NCI-H748 (cell line): ENCODE measurements around the gene RPL15.

Source experiments
- DNase-seq: peaks from one replicate; lab custom pipeline; 2025; ENCODE audit not compliant: unreplicated experiment; lab: John Stamatoyannopoulos, UW

RPL15 gene

DNA sequence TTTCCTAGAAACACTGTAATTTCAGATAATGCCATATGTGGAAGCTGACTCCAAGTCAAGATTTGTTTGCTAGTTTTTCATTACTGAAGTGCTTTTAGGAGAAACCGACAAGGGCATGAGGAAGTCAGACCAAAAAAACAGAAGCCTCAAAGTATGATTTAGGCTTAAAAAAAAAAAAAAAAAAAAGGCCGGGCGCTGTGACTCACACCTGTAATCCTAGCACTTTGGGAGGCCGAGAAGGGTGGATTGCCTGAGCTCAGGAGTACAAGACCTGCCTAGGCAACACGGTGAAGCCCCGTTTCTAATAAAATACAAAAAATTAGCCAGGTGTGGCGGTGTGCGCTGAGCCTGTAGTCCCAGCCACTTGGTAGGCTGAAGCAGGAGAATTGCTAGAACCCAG lies 11.6 kb downstream of the RPL15 start:
- DNase-seq = no peak

GRCh38 chr3:23931597-23931996 lies 14.7 kb downstream of the RPL15 start:
- DNase-seq = no peak

DNA sequence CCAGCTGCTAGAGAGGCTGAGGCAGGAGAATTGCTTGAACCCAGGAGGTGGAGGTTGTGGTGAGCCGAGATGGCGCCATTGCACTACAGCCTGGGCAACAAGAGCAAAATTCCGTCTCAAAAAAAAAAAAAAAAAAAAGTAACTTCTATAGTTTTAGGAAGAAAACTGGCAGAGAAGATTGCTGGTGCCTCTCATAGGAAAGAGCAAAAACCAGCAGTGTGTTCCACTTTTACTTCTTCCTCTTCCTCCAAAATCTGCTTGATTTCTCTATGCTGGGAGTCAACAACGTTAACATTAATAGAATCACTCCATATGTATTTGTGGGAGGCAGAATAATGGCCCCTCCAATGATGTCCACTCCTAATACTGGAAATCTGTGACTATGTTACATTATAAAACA lies 15.6 kb downstream of the RPL15 start:
- no peak for DNase-seq

DNA sequence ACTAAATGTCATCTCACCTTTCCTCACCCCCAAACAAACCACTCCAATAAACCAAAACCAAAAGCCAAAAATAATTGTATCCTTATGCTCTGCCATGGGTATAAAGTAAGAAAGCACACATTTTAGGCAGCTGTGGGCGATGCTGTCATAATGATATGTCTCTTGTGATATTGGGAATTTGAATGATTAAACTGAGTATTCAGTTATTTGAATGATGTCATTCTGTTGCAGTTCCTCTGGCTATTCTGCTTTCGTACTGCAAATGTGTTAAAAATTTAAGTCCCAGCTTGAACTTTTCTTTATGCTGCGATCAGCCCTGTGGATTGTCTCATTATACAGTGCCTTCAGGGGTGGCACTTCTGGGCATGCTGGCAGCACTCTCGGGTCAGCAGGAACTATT lies 17.3 kb downstream of the RPL15 start:
- no peak for DNase-seq

- DNase-seq = no peak
Observed at GRCh38 chr3:23937296-23937695, 20.4 kb downstream of the RPL15 start.

DNA sequence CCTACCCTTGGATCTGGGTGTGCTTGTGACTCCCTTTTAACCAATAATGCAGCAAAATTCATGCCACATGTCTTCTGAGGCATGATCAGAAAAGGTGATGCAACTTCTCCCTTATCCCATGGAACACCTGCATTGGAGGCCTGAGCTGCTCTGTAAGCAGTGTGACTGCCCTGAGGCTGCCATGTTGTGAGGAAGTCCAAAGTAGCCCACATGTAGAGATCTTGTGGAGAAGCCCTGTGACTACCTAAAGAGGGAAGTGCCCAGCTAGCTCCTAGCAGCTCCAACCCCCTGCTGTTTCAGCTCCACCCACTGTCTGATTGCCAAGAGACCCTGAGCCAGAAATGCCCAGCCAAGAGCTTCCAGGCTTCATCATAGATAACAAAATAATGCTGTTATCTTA lies 21.8 kb downstream of the RPL15 start:
- no peak for DNase-seq

- DNase-seq = no peak
Observed at GRCh38 chr3:23940775-23941174, 23.8 kb downstream of the RPL15 start.

DNA sequence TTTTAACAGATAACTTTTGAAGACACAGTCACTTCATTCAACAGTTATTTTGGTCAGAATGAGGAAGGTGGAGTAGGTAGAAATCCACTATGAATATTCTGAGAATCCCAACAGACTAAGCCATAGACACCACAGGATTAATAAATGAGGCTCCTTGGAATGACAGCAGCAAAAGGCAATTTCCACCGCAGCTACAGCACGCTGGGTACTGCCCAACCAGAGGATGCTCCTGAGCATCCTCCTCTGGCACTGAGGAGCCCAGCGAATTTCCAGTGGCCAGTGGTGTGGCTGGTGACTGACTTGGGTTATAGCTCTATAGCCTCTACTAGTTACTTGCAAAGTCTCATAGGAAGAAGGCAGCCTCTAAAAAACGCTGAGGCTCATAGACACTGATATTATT lies 24.5 kb downstream of the RPL15 start:
- no peak for DNase-seq

DNA sequence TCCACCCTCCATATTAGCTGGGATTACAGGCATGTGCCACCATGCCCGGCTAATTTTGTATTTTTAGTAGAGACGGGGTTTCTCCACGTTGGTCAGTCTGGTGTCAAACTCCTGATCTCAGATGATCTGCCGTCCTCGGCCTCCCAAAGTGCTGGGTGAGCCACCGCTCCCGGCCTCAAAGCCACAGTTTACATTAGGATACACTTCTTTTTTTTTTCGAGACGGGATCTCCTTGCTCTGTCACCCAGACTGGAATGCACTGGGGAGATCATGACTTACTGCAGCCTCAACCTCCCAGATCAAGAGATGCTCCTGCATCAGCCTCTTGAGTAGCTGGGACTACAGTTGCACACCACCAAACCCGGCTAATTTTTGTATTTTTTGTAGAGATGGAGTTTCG lies 25.6 kb downstream of the RPL15 start:
- DNase-seq = no peak

DNA sequence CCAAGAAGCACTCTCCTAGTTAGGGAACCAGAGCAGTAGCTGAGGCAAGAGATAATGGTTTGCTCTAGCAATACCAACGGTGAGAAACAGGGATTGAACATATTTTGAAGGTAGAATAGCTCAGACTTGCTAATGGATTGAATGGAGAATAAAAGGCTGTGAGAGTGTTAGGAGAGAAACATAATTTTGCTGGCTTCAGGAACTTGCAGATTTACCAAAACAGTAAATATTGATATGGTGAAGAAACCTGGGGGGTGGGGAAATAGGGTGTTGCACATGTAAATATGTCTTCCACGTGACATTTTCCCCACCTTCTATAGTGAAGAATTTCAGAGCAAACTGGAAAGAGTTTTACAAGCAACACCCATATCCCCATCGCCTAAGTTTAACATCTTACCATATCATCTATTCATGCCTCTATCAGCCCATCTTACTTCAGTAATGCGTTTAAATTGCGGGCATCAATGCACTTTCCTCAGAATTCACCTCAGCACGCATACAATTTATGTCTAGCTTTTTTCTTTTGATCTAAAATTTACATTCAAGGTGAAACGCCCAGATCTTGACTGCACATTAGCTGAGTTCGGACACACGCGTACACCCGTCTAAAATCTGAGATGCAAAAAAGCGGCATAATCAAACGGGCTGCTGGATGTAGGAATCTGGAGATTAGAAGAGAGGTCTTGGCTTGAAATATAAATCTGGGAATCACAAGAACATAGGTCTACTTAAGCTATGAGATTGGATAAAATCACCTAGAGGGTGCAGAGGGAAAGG lies 27.3 kb downstream of the RPL15 start:
- peak; percentile 27 for DNase-seq

- peak; percentile 85 for DNase-seq
Observed at GRCh38 chr3:23944861-23945662, 28.1 kb downstream of the RPL15 start, which contains the start of gene NR1D2. Gene NR1D2 (plus strand): TSS chr3:23945286. CDS start chr3:23945579, 293 bp downstream.

- DNase-seq = no peak
Observed at GRCh38 chr3:23945663-23945912, 28.7 kb downstream of the RPL15 start.

DNA sequence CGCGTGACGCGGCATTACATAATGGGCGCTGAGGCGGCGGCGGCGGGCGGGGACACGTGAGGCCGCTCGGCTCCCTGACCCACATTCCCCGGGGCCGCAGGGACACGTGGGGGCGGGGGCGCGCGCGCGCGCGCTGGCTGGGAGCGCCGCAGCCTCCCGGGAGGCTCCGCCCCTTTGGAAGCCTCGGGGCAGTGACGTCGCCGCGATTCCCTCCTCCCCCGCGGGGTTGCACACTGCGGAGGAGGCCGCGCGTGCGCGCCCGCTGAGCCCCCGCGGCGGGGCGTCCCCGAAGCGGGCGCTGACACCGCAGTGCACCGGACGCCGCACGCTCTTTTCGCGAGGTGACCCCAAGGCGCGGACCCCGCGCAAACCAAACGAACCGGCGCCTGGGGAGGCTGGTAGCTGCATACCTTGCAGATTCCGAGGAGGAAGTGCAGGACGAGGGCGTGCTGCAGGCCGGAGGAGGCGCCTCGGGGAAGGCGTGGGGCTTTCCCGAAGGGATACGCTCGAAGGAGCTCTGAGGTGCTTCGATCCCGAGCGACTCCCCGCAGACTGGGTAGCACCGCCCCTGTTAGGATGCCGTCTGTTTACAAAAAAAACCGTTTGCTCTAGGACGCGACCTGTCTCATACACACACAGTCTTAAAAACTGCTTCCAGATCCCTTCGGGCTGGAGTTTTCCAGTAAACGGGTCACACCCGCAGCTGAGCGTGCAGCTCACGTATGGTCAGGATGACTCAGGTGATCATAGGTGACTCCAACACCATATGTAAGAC lies 29.2 kb downstream of the RPL15 start:
- DNase-seq = peak; percentile 95

- DNase-seq = no peak
Observed at GRCh38 chr3:23948761-23949160, 31.8 kb downstream of the RPL15 start.

DNA sequence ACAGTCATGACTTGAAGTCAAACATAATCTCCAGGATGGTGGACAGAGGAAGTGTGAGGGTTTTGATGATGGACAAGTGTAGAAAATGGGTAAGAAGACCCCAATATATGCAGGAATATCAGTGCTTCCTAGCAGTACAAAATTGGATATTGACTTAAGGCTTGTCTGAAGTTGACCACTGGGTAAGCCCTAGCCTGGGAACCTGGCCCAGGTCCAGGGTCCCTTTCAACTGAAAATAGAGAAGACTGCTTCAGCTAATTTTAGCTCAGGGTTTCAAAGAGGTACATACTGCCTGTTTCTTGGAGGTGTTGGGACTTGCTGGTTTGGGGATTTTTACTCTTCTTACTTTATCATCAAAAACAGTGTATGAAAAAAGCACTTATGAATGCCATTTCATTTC lies 32.9 kb downstream of the RPL15 start:
- DNase-seq = peak; percentile 34

GRCh38 chr3:23950293-23950692 lies 33.4 kb downstream of the RPL15 start:
- DNase-seq = no peak

GRCh38 chr3:23952646-23953045 lies 35.7 kb downstream of the RPL15 start:
- no peak for DNase-seq

DNA sequence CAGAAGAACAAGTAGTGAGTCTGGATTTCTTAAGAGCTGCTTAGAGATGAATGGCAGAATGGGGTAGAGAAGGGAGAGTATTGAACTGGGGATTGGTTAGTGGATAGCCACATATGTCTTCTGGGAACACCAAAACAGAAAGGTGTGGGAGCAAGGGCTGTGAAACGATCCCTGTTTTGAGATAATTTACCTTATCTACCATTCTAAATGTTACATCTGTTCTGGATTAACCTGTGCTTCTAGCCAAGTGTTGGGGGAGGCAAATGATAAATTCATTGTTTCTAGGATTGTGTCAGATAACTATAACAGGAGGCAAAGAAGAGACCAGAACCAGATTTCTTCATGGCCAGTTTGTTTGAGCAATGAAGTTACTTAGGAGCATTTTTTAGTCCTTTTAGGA lies 36.6 kb downstream of the RPL15 start:
- DNase-seq = no peak

DNA sequence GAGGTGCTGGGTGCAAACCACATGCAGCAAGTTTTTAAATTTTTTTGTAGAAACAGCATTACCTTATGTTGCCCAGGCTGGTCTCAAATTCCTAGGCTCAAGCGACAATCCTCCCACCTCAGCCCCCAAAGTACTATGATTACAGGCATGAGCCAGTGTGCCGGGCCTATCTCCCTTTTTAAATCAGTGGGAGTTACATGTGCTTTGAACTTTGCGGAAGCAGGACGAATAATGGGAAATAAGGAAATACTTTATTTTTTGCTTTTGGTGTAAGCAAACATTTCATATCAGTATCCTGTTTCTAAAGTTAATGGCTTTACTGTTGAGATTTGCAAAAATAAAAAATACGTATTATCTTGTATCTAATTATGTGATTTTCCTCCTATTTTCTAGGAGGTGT lies 37.2 kb downstream of the RPL15 start:
- DNase-seq = no peak

GRCh38 chr3:23956701-23957100 lies 39.8 kb downstream of the RPL15 start:
- no peak for DNase-seq

- no peak for DNase-seq
Observed at GRCh38 chr3:23959135-23959900, 42.4 kb downstream of the RPL15 start.
